ENCODE measurements around the gene SMYD5.

The SMYD5 gene

DNA sequence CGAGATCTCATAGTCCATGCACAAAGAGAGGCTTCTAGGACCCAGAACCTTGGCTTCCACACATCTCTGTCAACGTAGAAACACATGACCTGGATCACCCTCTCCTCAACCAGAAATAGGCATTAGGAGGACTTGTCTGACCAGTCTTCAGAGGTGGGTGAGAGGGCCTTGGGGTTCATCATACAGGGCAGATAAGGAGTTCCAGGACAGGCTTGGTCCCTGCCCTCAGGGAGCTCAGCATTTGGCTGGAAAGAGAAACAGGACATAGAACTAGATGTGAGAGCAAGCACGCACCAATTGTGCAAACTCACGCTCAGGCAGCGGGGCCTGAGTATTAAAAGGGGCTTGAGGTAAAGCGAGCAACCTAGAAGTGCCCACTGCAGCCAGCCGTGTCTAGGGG, 40.3 kb upstream of the SMYD5 start:
- Histone ChIP-seq H3K4me2 (ENCODE audit: low read length) (no peak overlapping the region), H3K79me1 (ENCODE audit: low read length) (no peaks in the 10 kb centered on the region), H3K9ac (ENCODE audit: low read length) (no peak overlapping the region), H3K36me3 (ENCODE audit: control insufficient read depth, insufficient read depth, low read length) (no peaks in the 10 kb centered on the region), H3K79me2 (ENCODE audit: control insufficient read depth, insufficient read depth, low read length) (no peaks in the 10 kb centered on the region), H4K8ac (ENCODE audit: low read depth, low read length) (no peak overlapping the region), H3K27ac (ENCODE audit: low read depth, low read length) (no peak overlapping the region), H2BK120ac (ENCODE audit: low read depth, low read length) (no peak overlapping the region), H4K5ac (ENCODE audit: low read length) (no peak overlapping the region), H2BK15ac (replicated peaks; ENCODE audit: low read depth) (no peak overlapping the region), H3K18ac (ENCODE audit: low read length) (no peak overlapping the region), H3K23ac (ENCODE audit: low read length) (no peak overlapping the region), H3K4me1 (ENCODE audit: control insufficient read depth, low read depth, low read length) (peaks cover 2% of the 10 kb centered on the region), H3K4me3 (ENCODE audit: low read length) (no peak overlapping the region), H3K27me3 (ENCODE audit: insufficient read depth, low read length, poor library complexity) (peaks cover 9% of the 10 kb centered on the region), H2BK5ac (ENCODE audit: low read length) (no peak overlapping the region), H3K56ac (ENCODE audit: low read length) (no peak overlapping the region), H3K4ac (ENCODE audit: low read depth, low read length) (no peak overlapping the region), H2AK5ac (ENCODE audit: low read length) (no peak overlapping the region)
- WGBS (ENCODE audit: extremely low coverage, insufficient coverage, low lambda C conversion rate): no CpG with 5 or more reads among the region's 7 CpGs
- no peak for DNase-seq

- Histone ChIP-seq H3K27me3 (ENCODE audit: insufficient read depth, low read length, poor library complexity) (peaks cover 9% of the 10 kb centered on the region), H4K8ac (ENCODE audit: low read depth, low read length) (no peak overlapping the region), H3K23ac (ENCODE audit: low read length) (no peak overlapping the region), H2BK15ac (replicated peaks; ENCODE audit: low read depth) (no peak overlapping the region), H3K27ac (ENCODE audit: low read depth, low read length) (no peak overlapping the region), H3K18ac (ENCODE audit: low read length) (no peak overlapping the region), H3K56ac (ENCODE audit: low read length) (no peak overlapping the region), H3K9ac (ENCODE audit: low read length) (no peak overlapping the region), H2BK5ac (ENCODE audit: low read length) (no peak overlapping the region), H3K79me2 (ENCODE audit: control insufficient read depth, insufficient read depth, low read length) (no peaks in the 10 kb centered on the region), H4K5ac (ENCODE audit: low read length) (no peak overlapping the region), H3K4me1 (ENCODE audit: control insufficient read depth, low read depth, low read length) (peaks cover 2% of the 10 kb centered on the region), H3K4me2 (ENCODE audit: low read length) (no peak overlapping the region), H2AK5ac (ENCODE audit: low read length) (no peak overlapping the region), H3K36me3 (ENCODE audit: control insufficient read depth, insufficient read depth, low read length) (no peaks in the 10 kb centered on the region), H2BK120ac (ENCODE audit: low read depth, low read length) (no peak overlapping the region), H3K4ac (ENCODE audit: low read depth, low read length) (no peak overlapping the region), H3K79me1 (ENCODE audit: low read length) (no peaks in the 10 kb centered on the region), H3K4me3 (ENCODE audit: low read length) (no peak overlapping the region)
- DNase-seq: no peak
- no CpG with 5 or more reads among the region's 10 CpGs for WGBS (ENCODE audit: extremely low coverage, insufficient coverage, low lambda C conversion rate)
These were observed 39.8 kb upstream of the SMYD5 start for GRCh38 chr2:73174244-73174643.

DNA sequence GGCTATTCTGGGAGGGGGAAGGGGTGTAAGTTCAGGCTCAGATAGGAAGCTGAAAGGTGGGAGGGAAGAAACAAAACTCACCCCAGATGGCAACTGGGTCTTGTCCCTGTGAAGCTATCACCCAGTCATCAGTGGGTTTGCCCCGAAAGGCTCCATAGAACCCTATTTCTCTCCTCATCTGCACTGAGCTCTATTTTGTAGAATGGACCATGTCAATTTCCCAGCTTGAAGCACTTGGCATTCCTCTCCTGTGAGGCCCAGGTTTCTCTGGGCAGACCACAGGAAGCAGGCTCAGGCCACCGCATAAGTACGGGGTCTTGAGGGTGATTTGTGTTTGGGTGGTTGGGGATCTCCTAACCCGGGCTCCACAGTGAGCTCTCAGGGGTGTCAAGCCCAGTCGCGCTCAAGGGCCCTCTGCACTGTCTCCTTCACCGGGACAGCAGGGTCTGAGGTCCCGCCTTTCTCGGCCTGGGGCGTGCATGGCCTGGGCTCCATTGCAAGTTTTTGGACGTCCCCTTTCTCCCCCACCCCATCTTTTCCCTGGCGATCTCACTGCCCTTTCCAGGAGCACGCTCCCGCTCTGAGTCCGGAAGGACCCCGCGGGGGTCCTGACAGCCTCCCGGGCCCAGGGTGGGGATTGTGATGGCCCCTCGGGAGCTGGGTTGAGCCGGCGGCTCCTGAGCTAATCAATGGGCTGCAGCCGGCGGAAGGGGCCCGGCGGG, 38.9 kb upstream of the SMYD5 start:
- no peaks in the 10 kb centered on the region for H3K79me2 ChIP-seq (ENCODE audit: control insufficient read depth, insufficient read depth, low read length)
- H4K5ac ChIP-seq (ENCODE audit: low read length): no peak overlapping the region
- H2BK120ac ChIP-seq (ENCODE audit: low read depth, low read length): no peak overlapping the region
- H4K8ac ChIP-seq (ENCODE audit: low read depth, low read length): no peak overlapping the region
- peaks cover 9% of the 10 kb centered on the region for H3K27me3 ChIP-seq (ENCODE audit: insufficient read depth, low read length, poor library complexity)
- no peaks in the 10 kb centered on the region for H3K79me1 ChIP-seq (ENCODE audit: low read length)
- peak; percentile 42 for DNase-seq
- peaks cover 2% of the 10 kb centered on the region for H3K4me1 ChIP-seq (ENCODE audit: control insufficient read depth, low read depth, low read length)
- no peak overlapping the region for H2BK5ac ChIP-seq (ENCODE audit: low read length)
- no peak overlapping the region for H2AK5ac ChIP-seq (ENCODE audit: low read length)
- no peak overlapping the region for H2BK15ac ChIP-seq (replicated peaks; ENCODE audit: low read depth)
- H3K18ac ChIP-seq (ENCODE audit: low read length): peak overlapping the region; percentile 8
- H3K23ac ChIP-seq (ENCODE audit: low read length): no peak overlapping the region
- peak overlapping the region; percentile 12 for H3K9ac ChIP-seq (ENCODE audit: low read length)
- no peak overlapping the region for H3K4ac ChIP-seq (ENCODE audit: low read depth, low read length)
- no peak overlapping the region for H3K27ac ChIP-seq (ENCODE audit: low read depth, low read length)
- peak overlapping the region; percentile 8 for H3K4me3 ChIP-seq (ENCODE audit: low read length)
- no peaks in the 10 kb centered on the region for H3K36me3 ChIP-seq (ENCODE audit: control insufficient read depth, insufficient read depth, low read length)
- no CpG with 5 or more reads among the region's 25 CpGs for WGBS (ENCODE audit: extremely low coverage, insufficient coverage, low lambda C conversion rate)
- H3K4me2 ChIP-seq (ENCODE audit: low read length): peak overlapping the region; percentile 44
- peak overlapping the region; percentile 38 for H3K56ac ChIP-seq (ENCODE audit: low read length)

- H3K36me3 ChIP-seq (ENCODE audit: control insufficient read depth, insufficient read depth, low read length): no peaks in the 10 kb centered on the region
- H3K56ac ChIP-seq (ENCODE audit: low read length): peak overlapping the region; percentile 38
- no peak overlapping the region for H4K8ac ChIP-seq (ENCODE audit: low read depth, low read length)
- no peak overlapping the region for H2BK120ac ChIP-seq (ENCODE audit: low read depth, low read length)
- H3K27ac ChIP-seq (ENCODE audit: low read depth, low read length): no peak overlapping the region
- peaks cover 2% of the 10 kb centered on the region for H3K4me1 ChIP-seq (ENCODE audit: control insufficient read depth, low read depth, low read length)
- peak overlapping the region; percentile 8 for H3K18ac ChIP-seq (ENCODE audit: low read length)
- H2BK5ac ChIP-seq (ENCODE audit: low read length): no peak overlapping the region
- peaks cover 9% of the 10 kb centered on the region for H3K27me3 ChIP-seq (ENCODE audit: insufficient read depth, low read length, poor library complexity)
- H3K4me2 ChIP-seq (ENCODE audit: low read length): peak overlapping the region; percentile 44
- no peak overlapping the region for H2AK5ac ChIP-seq (ENCODE audit: low read length)
- WGBS (ENCODE audit: extremely low coverage, insufficient coverage, low lambda C conversion rate): no CpG with 5 or more reads among the region's 59 CpGs
- H2BK15ac ChIP-seq (replicated peaks; ENCODE audit: low read depth): no peak overlapping the region
- peak overlapping the region; percentile 12 for H3K9ac ChIP-seq (ENCODE audit: low read length)
- no peak overlapping the region for H3K23ac ChIP-seq (ENCODE audit: low read length)
- DNase-seq: peak; percentile 79
- no peak overlapping the region for H4K5ac ChIP-seq (ENCODE audit: low read length)
- no peak overlapping the region for H3K4ac ChIP-seq (ENCODE audit: low read depth, low read length)
- H3K79me1 ChIP-seq (ENCODE audit: low read length): no peaks in the 10 kb centered on the region
- no peaks in the 10 kb centered on the region for H3K79me2 ChIP-seq (ENCODE audit: control insufficient read depth, insufficient read depth, low read length)
- peak overlapping the region; percentile 0 for H3K4me3 ChIP-seq (ENCODE audit: low read length)
These were observed 38.3 kb upstream of the SMYD5 start for GRCh38 chr2:73175663-73176204.

GRCh38 chr2:73176205-73176880, 37.7 kb upstream of the SMYD5 start:
- Histone ChIP-seq H2BK15ac (replicated peaks; ENCODE audit: low read depth) (no peak overlapping the region), H3K4ac (ENCODE audit: low read depth, low read length) (no peak overlapping the region), H2BK120ac (ENCODE audit: low read depth, low read length) (no peak overlapping the region), H3K18ac (ENCODE audit: low read length) (peak overlapping the region; percentile 8), H3K4me1 (ENCODE audit: control insufficient read depth, low read depth, low read length) (peaks cover 2% of the 10 kb centered on the region), H3K56ac (ENCODE audit: low read length) (peak overlapping the region; percentile 38), H2AK5ac (ENCODE audit: low read length) (no peak overlapping the region), H2BK5ac (ENCODE audit: low read length) (no peak overlapping the region), H4K8ac (ENCODE audit: low read depth, low read length) (peak overlapping the region; percentile 57), H3K27me3 (ENCODE audit: insufficient read depth, low read length, poor library complexity) (peaks cover 9% of the 10 kb centered on the region), H3K27ac (ENCODE audit: low read depth, low read length) (no peak overlapping the region), H3K79me1 (ENCODE audit: low read length) (no peaks in the 10 kb centered on the region), H4K5ac (ENCODE audit: low read length) (no peak overlapping the region), H3K4me3 (ENCODE audit: low read length) (peak overlapping the region; percentile 0), H3K23ac (ENCODE audit: low read length) (no peak overlapping the region), H3K79me2 (ENCODE audit: control insufficient read depth, insufficient read depth, low read length) (no peaks in the 10 kb centered on the region), H3K4me2 (ENCODE audit: low read length) (peak overlapping the region; percentile 88), H3K36me3 (ENCODE audit: control insufficient read depth, insufficient read depth, low read length) (no peaks in the 10 kb centered on the region), H3K9ac (ENCODE audit: low read length) (peak overlapping the region; percentile 12)
- WGBS (ENCODE audit: extremely low coverage, insufficient coverage, low lambda C conversion rate): no CpG with 5 or more reads among the region's 31 CpGs
- peak; percentile 37 for DNase-seq
